Dermis blood vessel endothelial cell (primary cell): ENCODE data around the gene ISG20L2. TPM values are rescaled to one million over a fixed set of nuclear protein-coding genes. Genes with fewer than 3 reads are reported as not detected.
A peak's percentile ranks its signal among the peaks of the same experiment; 100 is the strongest.

Source experiments
- DNase-seq: peaks from one replicate; pipeline ENCODE4 v3.0.0; 2010
- total RNA-seq: library from RNA; depleted of rRNA; stranded (reverse); fragments of >200 nt; gene quantifications from 2 replicates; pipeline ENCODE4 v1.2.3, GENCODE V29; 2014

The ISG20L2 gene
- total RNA-seq, 1 donor from 2014 or later = 11.7 TPM

GRCh38 chr1:156689035-156689952 is 39.3 kb downstream of the ISG20L2 start:
- DNase-seq = peak; percentile 87

- DNase-seq = no peak
These were observed 44.3 kb downstream of the ISG20L2 start for GRCh38 chr1:156684227-156684782.

- DNase-seq = no peak
These were observed 46.2 kb downstream of the ISG20L2 start for GRCh38 chr1:156682166-156682890.

GRCh38 chr1:156681196-156681960 is 47.2 kb downstream of the ISG20L2 start:
- DNase-seq = no peak

GRCh38 chr1:156680056-156680455 is 48.5 kb downstream of the ISG20L2 start:
- no peak for DNase-seq

GRCh38 chr1:156677616-156678596 is 50.7 kb downstream of the ISG20L2 start:
- DNase-seq = peak; percentile 88

GRCh38 chr1:156676820-156677615 is 51.5 kb downstream of the ISG20L2 start, which contains the start of gene NES:
Gene NES, minus strand, starts transcription at chr1:156677407. Its CDS starts 143 bp downstream, at chr1:156677264.
- peak; percentile 73 for DNase-seq

GRCh38 chr1:156676114-156676819 is 52.3 kb downstream of the ISG20L2 start:
- peak; percentile 44 for DNase-seq

GRCh38 chr1:156675210-156676113 is 53.1 kb downstream of the ISG20L2 start:
- DNase-seq = no peak

GRCh38 chr1:156673387-156674121 is 55.0 kb downstream of the ISG20L2 start:
- DNase-seq = peak; percentile 49

Other genes starting within 250 kb of the ISG20L2 start
- gene MEF2D, start 228.0 kb downstream of the ISG20L2 start, total RNA-seq = 10.7 and 11.6 TPM in 2 replicates
- 7.3 and 37.9 TPM in 2 replicates for gene IQGAP3, start 156.2 kb downstream of the ISG20L2 start, total RNA-seq
- gene TTC24, start 149.0 kb downstream of the ISG20L2 start, total RNA-seq = not detected in 2 replicates
- gene NAXE, start 137.0 kb downstream of the ISG20L2 start, total RNA-seq = 77.6 and 95.1 TPM in 2 replicates
- 16.7 and 28.2 TPM in 2 replicates for gene GPATCH4, start 127.3 kb downstream of the ISG20L2 start, total RNA-seq
- not detected in 2 replicates for gene HAPLN2, start 109.4 kb downstream of the ISG20L2 start, total RNA-seq
- not detected in 2 replicates for gene BCAN, start 86.6 kb downstream of the ISG20L2 start, total RNA-seq
- gene NES, start 51.4 kb downstream of the ISG20L2 start, total RNA-seq = 65.6 and 78.8 TPM in 2 replicates
- gene CRABP2, start 23.2 kb downstream of the ISG20L2 start, total RNA-seq = 0.34 TPM in 1 of 2 replicates, not detected in the other
- gene METTL25B, start 297 bp downstream of the ISG20L2 start, total RNA-seq = 11.8 and 13.3 TPM in 2 replicates
- gene MRPL24, start 12.3 kb upstream of the ISG20L2 start, total RNA-seq = 31.0 and 34.7 TPM in 2 replicates
- gene HDGF, start 22.9 kb upstream of the ISG20L2 start, total RNA-seq = 149 and 294 TPM in 2 replicates
- gene PRCC, start 38.8 kb upstream of the ISG20L2 start, total RNA-seq = 12.3 and 15.6 TPM in 2 replicates
- gene SH2D2A, start 88.1 kb upstream of the ISG20L2 start, total RNA-seq = not detected in 2 replicates
- gene INSRR, start 130.4 kb upstream of the ISG20L2 start, total RNA-seq = not detected in 2 replicates
- gene NTRK1, start 132.1 kb upstream of the ISG20L2 start, total RNA-seq = not detected in 2 replicates
- gene PEAR1, start 165.0 kb upstream of the ISG20L2 start, total RNA-seq = 19.1 and 53.5 TPM in 2 replicates
- gene LRRC71, start 191.9 kb upstream of the ISG20L2 start, total RNA-seq = 0.14 and 0.34 TPM in 2 replicates